NCI-H748 (cell line): ENCODE measurements around the gene EPHA10.
A peak's percentile ranks its signal among the peaks of the same experiment; 100 is the strongest.
"Not testable (repeated sequence)": the region's sequence is repeated elsewhere in the genome, so short reads cannot be mapped to it uniquely, and the experiment has no call there.

Experiments
- DNase-seq: peaks from one replicate; lab custom pipeline; 2025; ENCODE audit not compliant: unreplicated experiment; lab: John Stamatoyannopoulos, UW

EPHA10 gene

GRCh38 chr1:37771440-37771839, 6.5 kb upstream of the EPHA10 start:
- DNase-seq, result not testable (repeated sequence)

GRCh38 chr1:37767488-37767887, 2.6 kb upstream of the EPHA10 start:
- DNase-seq, result no peak

GRCh38 chr1:37765916-37766664, 1.2 kb upstream of the EPHA10 start:
- DNase-seq, result peak; percentile 54

GRCh38 chr1:37764414-37764825, 500 bp downstream of the EPHA10 start:
- peak; percentile 37 for DNase-seq

- DNase-seq, result no peak
Measured at GRCh38 chr1:37763791-37764413, 1.0 kb downstream of the EPHA10 start.

GRCh38 chr1:37762516-37762915, 2.4 kb downstream of the EPHA10 start:
- no peak for DNase-seq

- DNase-seq, result no peak
Measured at GRCh38 chr1:37761416-37762095, 3.4 kb downstream of the EPHA10 start.

- DNase-seq, result no peak
Measured at GRCh38 chr1:37759451-37759850, 5.5 kb downstream of the EPHA10 start.

GRCh38 chr1:37755951-37756560, 8.9 kb downstream of the EPHA10 start:
- DNase-seq, result no peak

GRCh38 chr1:37755290-37755689, 9.6 kb downstream of the EPHA10 start:
- no peak for DNase-seq

GRCh38 chr1:37753473-37754321, 11.2 kb downstream of the EPHA10 start:
- DNase-seq, result peak; percentile 3

GRCh38 chr1:37752583-37753471, 12.1 kb downstream of the EPHA10 start:
- DNase-seq, result peak; percentile 59

- peak; percentile 22 for DNase-seq
Measured at GRCh38 chr1:37752213-37752582, 12.7 kb downstream of the EPHA10 start.

- no peak for DNase-seq
Measured at GRCh38 chr1:37748565-37748964, 16.4 kb downstream of the EPHA10 start.

- DNase-seq, result no peak
Measured at GRCh38 chr1:37746806-37747205, 18.1 kb downstream of the EPHA10 start.

GRCh38 chr1:37741662-37742061, 23.3 kb downstream of the EPHA10 start:
- DNase-seq, result no peak

- no peak for DNase-seq
Measured at GRCh38 chr1:37741130-37741529, 23.8 kb downstream of the EPHA10 start.

- no peak for DNase-seq
Measured at GRCh38 chr1:37739222-37739621, 25.7 kb downstream of the EPHA10 start.

- not testable (repeated sequence) for DNase-seq
Measured at GRCh38 chr1:37738619-37739018, 26.3 kb downstream of the EPHA10 start.

- DNase-seq, result not testable (repeated sequence)
Measured at GRCh38 chr1:37737975-37738374, 26.9 kb downstream of the EPHA10 start.
